ENCODE measurements around the gene OTULIN.
A peak's percentile ranks its signal among the peaks of the same experiment; 100 is the strongest.

The OTULIN gene

DNA sequence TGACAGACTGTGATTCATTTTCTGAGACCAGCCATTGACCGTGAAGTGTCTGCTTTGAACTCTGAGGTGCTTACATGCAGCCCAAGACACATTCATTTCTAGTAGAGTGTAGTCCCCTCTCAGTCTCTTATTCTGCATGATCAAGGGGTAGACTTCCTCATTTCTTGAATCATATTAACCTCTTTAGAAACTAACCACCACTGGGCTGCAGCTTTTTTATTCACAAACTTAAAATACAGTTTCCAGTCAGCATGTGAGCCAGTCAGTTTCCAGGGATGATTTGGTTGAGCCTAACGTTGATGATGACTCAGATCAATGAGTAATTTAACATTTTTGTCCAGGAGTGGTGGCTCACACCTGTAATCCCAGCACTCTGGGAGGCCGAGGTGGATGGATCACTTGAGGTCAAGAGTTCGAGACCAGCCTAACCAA lies 59.2 kb downstream of the OTULIN start:
- DNase-seq: no peak

DNA sequence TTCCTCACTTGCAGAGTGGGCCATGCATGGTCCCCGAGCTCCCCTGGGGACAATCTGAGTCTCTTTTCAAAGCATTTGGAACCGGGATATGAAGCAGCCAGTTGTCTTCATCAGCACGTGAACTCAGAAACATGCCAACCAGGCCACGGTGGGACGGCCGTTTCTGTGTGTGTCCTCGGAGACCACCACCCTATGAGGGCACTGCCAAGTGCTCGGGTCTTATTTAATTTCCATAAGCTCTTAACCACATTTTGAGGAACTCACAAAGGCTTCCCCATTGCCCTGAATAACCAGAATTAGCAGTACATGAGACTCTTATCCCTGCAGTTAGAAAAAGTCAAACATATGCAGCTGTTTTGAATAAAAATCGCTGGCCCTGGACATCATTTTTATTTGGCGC lies 60.1 kb downstream of the OTULIN start:
- no peak for DNase-seq

DNA sequence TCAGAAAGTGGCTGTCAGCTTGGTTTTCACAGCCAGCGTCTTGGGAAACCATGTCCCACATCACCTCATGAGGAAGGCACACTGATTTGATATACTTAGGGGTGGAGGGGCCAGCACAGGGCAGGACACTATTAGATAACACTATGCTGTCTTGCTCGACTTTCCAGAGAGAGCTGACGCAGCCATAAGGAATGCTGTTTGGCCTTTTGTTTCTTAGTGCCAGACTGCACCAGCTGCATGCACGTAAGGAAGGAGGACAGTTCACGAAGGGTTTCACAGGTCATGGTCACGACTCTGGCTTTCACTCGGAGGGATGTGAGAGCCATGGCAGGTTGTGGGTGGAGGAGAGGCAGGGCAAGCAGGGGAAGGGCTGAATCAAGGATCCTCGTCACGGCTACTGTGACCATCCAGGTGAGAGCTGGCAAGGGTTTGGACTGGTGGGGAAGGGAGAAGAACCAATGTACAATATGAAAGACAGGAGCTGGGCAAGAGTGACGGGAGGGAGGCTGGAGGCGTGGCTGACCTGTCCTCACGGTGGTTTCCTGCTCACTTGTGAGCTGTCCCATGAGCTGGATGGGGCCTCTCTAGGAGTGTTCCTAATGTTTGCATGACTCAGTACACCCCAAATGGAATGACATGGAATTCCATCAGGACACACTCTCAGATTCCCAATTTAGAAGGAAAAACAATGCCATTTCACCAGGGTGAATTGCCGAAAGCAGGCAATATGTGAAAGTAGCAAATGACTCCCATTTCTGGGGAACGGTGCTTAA lies 61.7 kb downstream of the OTULIN start:
- no peak for DNase-seq

DNA sequence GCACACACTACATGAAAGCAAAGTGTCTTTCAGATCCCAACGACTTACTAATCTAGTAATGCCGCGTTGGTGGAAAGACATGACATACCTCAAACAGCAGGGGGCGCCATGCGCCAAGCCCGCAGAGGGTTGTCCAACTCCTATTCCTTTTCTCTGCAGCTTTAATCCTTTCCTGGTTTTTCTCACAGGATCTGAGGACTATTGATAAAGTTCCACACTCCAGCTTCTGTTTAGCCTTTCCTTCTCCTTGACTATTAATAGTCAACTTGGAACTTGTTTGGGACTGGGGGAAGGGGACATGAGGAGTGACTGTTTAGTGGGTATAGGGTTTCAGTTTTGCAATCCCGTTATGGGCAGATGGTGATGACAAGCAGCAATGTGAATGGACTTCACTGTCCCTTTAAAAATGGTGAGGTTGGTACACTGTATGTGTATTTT lies 62.9 kb downstream of the OTULIN start:
- DNase-seq: peak; percentile 74 to 81

DNA sequence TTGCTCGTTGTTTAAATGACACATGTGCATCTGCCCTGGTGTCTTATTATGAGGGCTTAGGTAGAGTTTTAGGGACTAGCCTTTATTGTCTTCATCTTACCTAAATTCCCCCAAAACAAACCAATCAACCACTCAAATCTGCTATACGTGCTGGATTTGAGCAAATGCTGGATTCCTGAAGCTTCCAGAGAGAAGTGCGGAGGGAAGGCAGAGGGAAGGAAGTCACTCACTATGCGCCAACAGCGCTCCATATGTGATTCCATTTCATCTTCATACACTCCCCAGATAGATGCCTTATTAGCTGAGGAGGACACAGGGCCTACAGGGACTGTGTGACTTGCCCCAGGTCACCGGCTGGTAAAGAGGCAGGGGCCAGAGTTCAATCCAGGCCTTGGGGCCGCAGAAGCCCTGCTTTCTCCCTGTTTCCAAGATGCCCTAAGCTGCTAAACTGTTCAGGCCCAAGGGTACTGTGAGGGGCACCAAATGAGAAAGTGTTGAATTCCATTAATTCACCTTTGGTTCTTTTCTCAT lies 63.5 kb downstream of the OTULIN start:
- DNase-seq: no peak

DNA sequence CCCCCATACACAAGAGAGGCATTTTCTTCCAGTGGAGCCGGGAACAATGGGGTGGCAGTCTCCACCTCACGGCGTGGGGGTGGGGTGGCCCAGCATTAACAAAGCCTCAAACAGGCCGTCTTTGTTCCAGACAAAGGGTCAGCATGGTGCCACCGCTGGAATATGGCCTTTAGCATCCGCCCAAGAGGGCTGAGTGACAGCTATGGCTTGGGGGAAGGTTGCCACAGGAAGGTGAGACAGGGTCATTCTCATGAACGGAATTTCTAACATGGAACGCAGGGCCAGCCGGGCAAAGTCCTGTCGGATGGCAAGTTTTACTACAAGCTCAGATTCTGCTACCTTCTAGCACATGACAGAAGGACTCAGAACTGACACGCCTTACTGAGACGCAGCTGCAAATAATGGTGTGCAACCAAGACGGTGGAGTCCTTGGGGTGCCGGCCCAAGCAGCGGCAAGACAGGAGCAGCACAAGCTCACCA lies 64.0 kb downstream of the OTULIN start:
- no peak for DNase-seq

DNA sequence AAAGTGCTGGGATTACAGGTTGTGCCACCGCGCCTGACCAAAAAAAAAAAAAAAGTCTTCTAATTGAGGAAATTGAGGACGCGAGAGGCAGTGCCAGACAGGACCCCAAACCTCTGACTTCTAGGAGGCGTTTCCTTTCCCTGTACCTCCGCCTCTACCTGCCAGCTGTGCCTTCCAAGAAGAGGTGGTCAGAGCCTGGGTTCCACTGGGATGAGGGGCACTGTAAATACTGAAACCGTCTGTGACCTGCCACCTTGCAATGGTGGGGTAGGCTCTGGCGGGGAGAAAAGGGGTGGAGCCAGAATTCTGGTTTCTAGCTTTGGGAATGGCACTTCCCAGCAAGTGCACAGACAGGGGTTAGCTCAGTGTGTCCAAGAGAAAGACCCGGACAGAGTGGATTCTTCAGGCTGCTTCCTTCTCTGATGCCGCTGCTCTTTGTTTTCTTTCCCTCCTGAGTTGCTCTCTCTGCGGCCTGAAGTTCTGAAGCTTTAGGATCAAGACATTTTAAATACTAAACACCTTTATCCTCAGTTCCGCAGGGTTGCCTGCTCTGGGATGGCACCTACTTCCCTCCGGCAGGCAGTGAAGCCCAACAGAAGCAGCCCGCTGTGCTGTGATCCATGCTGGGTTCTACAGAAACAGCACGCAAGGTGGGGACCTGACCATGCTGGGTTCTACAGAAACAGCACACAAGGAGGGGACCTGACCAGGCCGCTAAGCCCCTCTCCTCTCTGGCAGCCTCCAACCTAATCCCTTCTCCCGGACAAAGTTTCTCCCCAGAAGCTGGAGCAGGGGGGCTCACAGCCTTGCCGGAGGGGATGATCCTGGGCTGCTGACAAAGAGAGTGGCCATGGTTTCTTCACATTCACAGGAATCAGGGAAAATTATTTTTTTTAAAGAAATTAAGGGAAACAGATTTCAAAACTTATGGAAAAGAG lies 65.2 kb downstream of the OTULIN start:
- no peak for DNase-seq

DNA sequence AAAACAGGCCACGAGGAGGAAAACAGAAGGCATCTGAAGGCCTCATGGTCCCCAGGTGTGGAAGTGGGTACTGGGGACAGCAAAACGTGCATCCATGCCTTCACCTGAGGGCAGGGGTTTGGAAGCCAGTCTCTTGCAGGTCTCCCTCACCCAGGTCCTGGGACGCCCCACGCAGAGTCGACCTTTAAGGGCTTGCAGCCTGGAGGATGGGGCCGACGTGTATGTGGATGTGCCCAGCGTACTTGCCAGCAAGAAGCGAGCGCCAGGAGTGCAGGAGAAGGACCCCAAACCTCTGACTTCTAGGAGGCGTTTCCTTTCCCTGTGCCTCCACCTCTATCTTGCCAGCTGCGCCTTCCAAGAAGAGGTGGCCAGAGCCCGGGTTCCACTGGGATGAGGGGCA lies 65.9 kb downstream of the OTULIN start:
- no peak for DNase-seq

DNA sequence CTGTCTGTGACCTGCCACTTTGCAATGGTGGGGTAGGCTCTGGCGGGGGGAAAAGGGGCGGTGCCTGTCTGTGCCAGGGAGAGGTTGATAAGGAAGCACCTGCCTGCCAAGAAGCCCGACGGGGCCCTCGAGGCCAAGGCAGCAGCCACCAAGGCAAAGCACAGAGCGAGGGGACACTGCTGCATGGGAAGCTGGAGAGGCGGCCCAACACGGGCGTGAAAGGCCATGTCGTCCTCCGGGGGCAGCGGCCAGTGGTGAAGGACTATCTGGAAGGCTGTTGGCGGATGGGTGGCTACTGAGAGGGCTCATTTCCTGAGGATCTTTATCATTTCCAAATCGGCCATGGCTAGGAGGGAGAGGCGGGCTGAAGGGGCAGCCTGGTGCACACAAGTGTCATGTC lies 66.4 kb downstream of the OTULIN start:
- no peak for DNase-seq

DNA sequence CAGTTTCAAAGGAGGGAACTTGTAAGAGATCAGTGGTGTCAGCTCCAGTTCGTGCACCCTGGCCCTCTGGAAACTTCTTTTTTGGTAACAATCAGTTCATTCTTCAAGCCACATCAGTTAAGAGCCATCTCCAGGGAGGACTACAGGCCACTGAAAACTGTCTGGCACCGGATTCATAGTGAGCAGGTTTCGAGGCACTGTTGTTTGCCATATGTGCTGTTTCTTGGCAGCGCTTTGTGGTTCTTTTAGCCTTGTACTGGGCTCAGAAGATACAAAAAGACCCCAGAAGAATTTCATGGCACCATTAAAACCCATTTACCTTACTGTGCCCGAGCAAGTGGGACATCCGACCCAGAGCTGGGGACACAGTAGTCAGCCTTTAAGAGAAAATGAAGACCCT lies 68.5 kb downstream of the OTULIN start:
- DNase-seq: no peak

DNA sequence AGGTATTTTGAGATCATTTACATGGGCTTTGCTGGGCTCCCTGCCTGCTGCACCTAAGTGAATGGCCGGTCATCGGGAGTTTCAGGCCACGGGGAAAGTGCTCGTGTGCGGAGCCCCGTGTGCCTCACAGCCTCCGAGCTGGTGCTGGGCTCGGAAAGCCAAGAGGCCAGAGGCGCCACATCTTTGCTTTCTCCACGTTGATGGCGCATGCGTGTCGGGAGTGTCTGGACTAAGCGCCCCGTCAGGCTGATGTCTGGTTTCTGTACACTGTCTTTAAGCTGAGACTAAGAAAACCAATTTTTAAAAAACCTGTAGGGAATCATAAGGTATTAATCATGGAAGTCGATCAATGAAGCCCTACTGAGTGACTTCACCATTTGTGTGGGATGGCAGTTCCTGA lies 69.1 kb downstream of the OTULIN start:
- no peak for DNase-seq

DNA sequence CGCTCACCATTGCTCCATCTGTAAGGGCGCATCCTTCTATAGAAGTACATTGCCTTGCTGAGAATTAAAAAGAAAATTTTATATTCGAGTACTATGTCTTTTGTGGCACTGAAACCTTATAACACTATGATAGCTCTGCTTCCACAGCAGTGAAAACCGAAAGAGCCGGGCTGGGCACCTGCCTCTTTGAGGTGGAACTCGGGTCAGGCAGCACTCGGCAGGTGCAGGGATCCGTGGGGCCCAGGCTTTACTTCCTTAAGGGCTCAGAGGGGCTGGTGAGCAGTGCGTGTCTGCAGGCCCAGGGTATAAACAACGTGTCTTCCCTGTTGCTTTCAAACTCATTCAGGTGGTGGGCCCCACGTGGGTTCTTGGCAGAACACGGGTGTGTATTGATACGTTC lies 69.9 kb downstream of the OTULIN start:
- no peak for DNase-seq

DNA sequence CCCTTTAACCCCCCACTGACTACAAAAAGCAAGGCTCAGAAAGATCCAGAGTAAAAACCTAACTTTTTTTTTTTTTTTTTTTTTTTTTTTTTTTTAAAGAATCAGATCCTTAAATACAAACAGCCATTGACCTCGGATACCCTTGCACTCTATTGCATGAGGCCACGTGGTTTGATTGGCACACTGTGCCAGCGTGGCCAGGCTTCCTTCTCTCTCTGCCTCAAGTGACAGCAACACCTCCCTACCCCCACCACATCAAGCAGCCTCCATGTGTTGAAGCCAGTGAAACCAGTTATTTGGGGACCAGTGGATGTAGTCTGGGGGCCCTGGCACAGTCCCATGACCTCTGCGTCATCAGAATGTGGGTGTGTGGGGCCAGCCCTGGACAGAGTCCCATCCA lies 71.4 kb downstream of the OTULIN start:
- no peak for DNase-seq

DNA sequence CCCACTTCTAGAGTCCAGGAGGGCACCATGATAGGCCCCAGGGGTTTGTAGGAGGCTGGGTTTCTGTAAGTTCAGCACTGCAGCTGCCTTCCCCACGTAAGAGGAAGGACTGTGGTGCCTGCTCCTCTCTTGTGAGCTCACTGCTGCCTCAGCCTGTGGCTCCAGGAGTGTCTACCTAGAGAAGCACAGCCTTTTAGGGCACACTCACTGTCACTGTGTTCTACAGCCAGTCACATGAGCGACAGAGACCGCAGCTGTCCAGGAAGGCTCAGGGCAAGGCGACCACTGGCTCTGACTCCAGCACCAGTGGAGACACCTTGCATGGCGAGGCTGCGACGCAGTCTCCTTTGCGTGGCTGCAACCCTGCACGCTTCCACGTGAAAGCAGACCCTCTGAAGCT lies 72.8 kb downstream of the OTULIN start:
- DNase-seq: no peak

DNA sequence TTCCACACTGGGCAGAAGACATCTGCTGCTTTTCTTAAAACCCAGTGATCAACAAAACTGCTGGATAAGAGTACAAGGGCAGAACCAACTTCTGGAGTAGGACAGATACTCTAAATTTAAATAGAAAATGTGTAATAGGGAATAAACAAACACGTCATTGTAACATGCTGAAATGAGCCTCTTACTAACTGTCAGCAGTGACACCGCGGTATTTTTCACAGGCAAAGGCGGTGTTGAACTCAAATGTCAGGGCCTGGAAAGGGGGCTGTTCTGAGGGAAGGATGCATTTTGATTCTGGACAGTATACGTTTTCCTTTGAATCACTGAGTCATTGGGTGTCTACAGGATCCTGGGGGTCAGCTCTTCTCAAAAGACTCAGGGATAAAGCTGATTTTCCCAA lies 73.5 kb downstream of the OTULIN start:
- DNase-seq: no peak

DNA sequence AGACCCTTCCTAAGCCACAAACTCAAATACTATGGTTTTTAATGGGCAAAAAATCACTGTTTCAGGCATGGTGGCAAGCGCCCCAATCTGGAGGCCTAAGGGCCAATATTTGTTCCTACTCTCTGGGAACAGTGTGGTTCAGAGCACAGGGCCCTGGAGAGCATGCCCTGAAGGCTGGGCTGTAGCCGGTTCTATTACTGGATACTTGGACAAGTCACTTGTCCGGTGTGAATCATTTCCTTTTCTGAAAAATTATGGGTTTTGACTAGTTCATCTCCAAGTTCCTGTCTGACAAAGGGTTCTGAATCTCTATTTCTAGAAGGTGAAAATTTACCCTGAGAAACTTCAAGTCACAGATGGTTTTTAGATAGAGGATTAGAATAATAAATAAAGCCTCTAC lies 75.0 kb downstream of the OTULIN start:
- no peak for DNase-seq

DNA sequence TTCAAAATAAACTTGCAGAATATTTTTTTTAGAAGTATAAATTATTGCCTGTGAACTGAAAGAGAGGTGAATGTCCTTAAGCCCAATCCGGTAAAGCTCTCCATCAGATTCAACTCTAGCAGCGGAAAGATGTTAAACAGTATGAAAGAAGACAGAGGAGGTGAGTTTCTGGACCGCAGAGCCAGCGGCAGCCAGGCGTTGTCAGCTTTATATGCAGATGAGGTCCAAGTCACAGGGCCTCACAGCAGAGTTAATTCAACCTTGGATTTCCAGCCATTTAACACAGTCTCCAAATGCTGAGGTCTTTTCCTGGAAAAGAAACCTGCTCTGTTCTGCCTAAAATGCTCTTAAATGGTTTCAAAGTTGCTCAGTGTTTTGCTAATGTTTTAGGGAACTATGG lies 75.5 kb downstream of the OTULIN start:
- no peak for DNase-seq

DNA sequence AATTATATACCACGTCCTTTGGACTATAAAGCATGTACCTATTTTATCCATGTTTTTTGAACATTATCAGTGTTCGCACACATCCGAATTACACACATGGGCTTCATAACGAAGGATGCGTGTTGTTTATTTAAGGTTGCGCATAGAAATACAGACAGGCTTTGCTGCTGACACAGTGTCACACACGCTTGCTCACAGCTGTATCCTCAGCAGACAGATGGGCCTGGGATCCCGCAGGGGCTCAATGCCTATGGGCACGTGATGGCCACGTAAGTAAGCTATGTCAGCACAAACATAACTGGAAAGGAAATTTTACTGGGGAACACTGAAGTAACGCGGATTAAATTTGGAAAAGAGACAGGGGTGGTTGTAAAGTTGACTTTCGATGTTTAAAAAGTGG lies 76.6 kb downstream of the OTULIN start:
- no peak for DNase-seq

DNA sequence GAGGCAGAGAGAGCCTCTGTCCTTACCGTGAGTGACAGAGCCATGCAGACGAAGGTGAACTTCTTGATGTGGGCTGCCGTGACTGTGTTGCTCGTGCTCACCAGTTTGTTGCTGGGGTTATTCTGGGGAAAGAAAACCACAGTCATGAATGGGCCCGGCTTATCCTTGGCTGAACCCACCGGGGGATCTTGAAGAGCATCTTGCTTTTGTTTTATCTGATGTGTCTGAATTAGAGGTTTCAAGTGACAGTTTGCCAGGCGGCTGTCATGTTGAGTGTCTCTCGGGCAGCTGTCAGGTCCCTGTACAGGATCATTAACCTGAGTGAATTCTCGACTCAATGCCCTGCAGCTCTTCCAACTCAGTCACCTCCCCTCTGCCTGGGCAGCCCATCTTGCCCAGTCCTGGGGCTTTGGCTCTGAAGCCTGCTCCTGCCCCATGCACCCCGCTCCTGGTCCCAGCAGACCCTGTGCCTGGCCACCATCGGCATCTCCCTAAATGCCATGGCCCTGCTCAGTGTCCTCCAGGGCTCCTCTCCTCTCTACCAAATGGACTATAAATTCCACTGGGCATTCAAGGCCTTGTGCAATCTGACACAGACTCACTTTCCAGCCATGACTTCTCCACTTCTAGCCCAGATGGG lies 77.4 kb downstream of the OTULIN start:
- no peak for DNase-seq

DNA sequence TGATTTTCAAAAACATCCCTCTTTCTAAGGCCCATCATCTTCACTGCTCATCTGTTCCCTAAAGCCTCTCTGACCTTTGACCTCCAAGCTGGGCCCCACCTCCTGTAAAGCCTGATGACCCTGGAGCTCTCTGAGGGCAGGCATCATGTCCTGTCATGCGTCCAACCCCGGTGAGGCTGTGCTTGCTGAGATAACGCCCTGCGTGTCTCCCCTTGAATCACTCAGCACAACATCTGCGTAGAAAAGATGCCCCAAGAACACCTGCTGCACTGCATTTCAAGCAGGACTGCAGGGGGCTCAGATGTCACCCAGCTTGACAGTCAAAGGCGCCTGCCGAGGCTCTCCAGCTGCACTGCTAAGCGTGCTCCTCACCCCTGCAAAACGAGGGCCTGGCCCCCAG lies 78.0 kb downstream of the OTULIN start:
- DNase-seq: no peak

DNA sequence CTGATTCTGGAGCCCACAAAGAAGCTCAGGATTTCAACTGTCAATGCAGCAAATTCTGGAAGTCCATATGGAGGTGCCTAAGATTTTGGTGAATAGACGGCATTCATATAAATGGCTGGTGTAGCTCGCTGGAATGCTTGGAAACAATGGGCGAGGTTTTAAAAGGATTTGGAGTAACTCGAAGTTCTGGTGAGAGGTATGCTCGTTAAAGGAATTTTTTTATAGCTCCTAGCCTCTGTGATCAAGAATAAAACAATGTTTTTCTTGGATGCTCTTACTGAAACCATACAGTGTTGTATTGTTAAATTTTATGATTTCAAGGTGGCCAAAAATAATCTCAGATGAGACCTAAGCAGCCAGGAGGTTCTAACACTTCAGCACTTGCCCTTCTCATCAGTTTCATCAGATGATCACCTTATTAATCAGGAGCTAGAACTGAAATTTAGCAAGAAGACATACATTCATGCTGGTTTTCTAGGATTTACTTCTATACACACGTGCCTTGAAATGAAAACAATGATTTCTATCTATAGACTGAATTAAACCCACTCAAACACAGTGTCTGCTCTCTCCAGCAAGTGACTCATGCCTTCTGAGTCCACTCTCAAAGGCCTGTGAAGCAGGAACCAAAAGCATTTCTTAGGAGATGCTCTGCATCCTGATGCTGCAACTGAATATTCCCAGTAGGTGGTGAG lies 79.2 kb downstream of the OTULIN start:
- no peak for DNase-seq
